Liver (tissue), 9 donors: Measurements from ENCODE around the gene UQCR10. TPM values are rescaled to one million over a fixed set of nuclear protein-coding genes. Genes with fewer than 3 reads are reported as not detected.

Source experiments
- DNase-seq: peaks from one replicate; pipeline ENCODE4 v3.0.0-alpha.2; 2017; ENCODE audit warnings: low spot score
- H3K27ac ChIP-seq, 2 donors: one replicate each; pipeline ENCODE4 v1.7.0; 2013; ENCODE audit warnings: inconsistent platforms in 2 of 2, low read length in 2 of 2, control low read depth in 1 of 2, low read depth in 1 of 2, mild to moderate bottlenecking in 1 of 2
- H3K27me3 ChIP-seq, 4 donors: one replicate each; pipeline versions ENCODE4 v1.6.1 to v1.7.0; 2013; ENCODE audit warnings: low read length in 3 of 4, inconsistent platforms in 1 of 4, mild to moderate bottlenecking in 1 of 4, moderate library complexity in 1 of 4; ENCODE audit not compliant: control insufficient read depth in 4 of 4, insufficient read depth in 4 of 4
- H3K36me3 ChIP-seq, 4 donors: one replicate each; pipeline versions ENCODE4 v1.6.1 to v1.7.0; 2013; ENCODE audit warnings: low read length in 3 of 4, mild to moderate bottlenecking in 3 of 4, low read depth in 1 of 4, moderate library complexity in 1 of 4; ENCODE audit not compliant: control insufficient read depth in 4 of 4, insufficient read depth in 3 of 4
- H3K4me1 ChIP-seq, 4 donors: one replicate each; pipeline versions ENCODE4 v1.6.1 to v1.7.0; 2013; ENCODE audit warnings: low read length in 3 of 4, mild to moderate bottlenecking in 3 of 4, moderate library complexity in 1 of 4; ENCODE audit not compliant: control insufficient read depth in 4 of 4, insufficient read depth in 4 of 4
- H3K4me3 ChIP-seq, 3 donors: one replicate each; pipeline versions ENCODE4 v1.6.1 to v1.7.0; 2013; ENCODE audit warnings: low read length in 3 of 3, control low read depth in 1 of 3, low read depth in 1 of 3, mild to moderate bottlenecking in 1 of 3
- H3K9ac ChIP-seq, 2 donors: one replicate each; pipeline ENCODE4 v1.7.0; 2013; ENCODE audit warnings: low read length in 2 of 2, mild to moderate bottlenecking in 2 of 2, moderate library complexity in 2 of 2, control low read depth in 1 of 2, low read depth in 1 of 2
- H3K9me3 ChIP-seq, 4 donors: one replicate each; pipeline versions ENCODE4 v1.6.1 to v1.7.0; 2013; ENCODE audit warnings: low read length in 3 of 4; ENCODE audit not compliant: control insufficient read depth in 4 of 4
- CTCF ChIP-seq: fragments of 150-350 bp; IDR thresholded peaks from 2 replicates; pipeline ENCODE4 v1.5.1; 2017; ENCODE audit warnings: improper control_type of control experiment, low read depth, low read length; ENCODE audit not compliant: missing input control
- EGR1 ChIP-seq, 2 donors: IDR thresholded peaks; 2 replicates each; pipeline ENCODE4 v1.6.1; 2016 to 2018; ENCODE audit warnings: antibody characterized with exemption in 2 of 2, low read depth in 2 of 2
- FOXA1 ChIP-seq: IDR thresholded peaks from 2 replicates; pipeline ENCODE4 v1.6.1; 2016; ENCODE audit warnings: antibody characterized with exemption
- FOXA2 ChIP-seq: IDR thresholded peaks from 2 replicates; pipeline ENCODE4 v1.6.1; 2016; ENCODE audit warnings: antibody characterized with exemption
- HNF4A ChIP-seq, 2 donors: conservative IDR thresholded peaks; 2 replicates each; pipeline ENCODE4 v1.6.1; 2016; ENCODE audit warnings: antibody characterized with exemption in 2 of 2, mild to moderate bottlenecking in 2 of 2
- JUND ChIP-seq, 2 donors: IDR thresholded peaks; 2 replicates each; pipeline ENCODE4 v1.6.1; 2016; ENCODE audit warnings: antibody characterized with exemption in 2 of 2
- NR2F2 ChIP-seq: IDR thresholded peaks from 2 replicates; pipeline ENCODE4 v1.6.1; 2016; ENCODE audit warnings: antibody characterized with exemption
- REST ChIP-seq: IDR thresholded peaks from 2 replicates; pipeline ENCODE4 v1.6.1; 2016; ENCODE audit warnings: antibody characterized with exemption, mild to moderate bottlenecking
- YY1 ChIP-seq: IDR thresholded peaks from 2 replicates; pipeline ENCODE4 v1.6.1; 2016; ENCODE audit warnings: antibody characterized with exemption, mild to moderate bottlenecking
- WGBS: extraction: QIAGEN DNeasy Blood & Tissue Kit; methylation state at CpG from one replicate; pipeline ENCODE4 v1.1.7; 2013; 5-methylcytosine and 5-hydroxymethylcytosine counted together
- polyA plus RNA-seq, 2 donors: library from polyadenylated mRNA; stranded (reverse) in 1 of 2; unstranded in 1 of 2; fragments of 200-250 nt in 1 of 2; fragments of >200 nt in 1 of 2; fragmentation: Nextera tagmentation in 1 of 2; extraction: Ambion mirVana in 1 of 2; gene quantifications; one replicate each; pipeline versions ENCODE4 v1.2.1 to v1.2.3, GENCODE V29; 2013 to 2015
- total RNA-seq, 2 donors: library from RNA; depleted of rRNA; stranded (reverse); fragments of >200 nt; gene quantifications; one replicate each; pipeline ENCODE4 v1.2.3, GENCODE V29; 2014
- TF ChIP-seq, protein P1 (sequence below): IDR thresholded peaks from 2 replicates; pipeline ENCODE4 v1.6.1; 2016; ENCODE audit warnings: antibody characterized with exemption
- TF ChIP-seq, protein P2 (sequence below): IDR thresholded peaks from 2 replicates; pipeline ENCODE4 v1.6.1; 2016; ENCODE audit warnings: antibody characterized with exemption
- TF ChIP-seq, protein P3 (sequence below): IDR thresholded peaks from 2 replicates; pipeline ENCODE4 v1.6.1; 2016; ENCODE audit warnings: antibody characterized with exemption
- donor health status: healthy.
- donor health status: healthy.
- donor health status: healthy.
- donor health status: healthy.
- donor health status: healthy.

Gene UQCR10
- total and polyA plus RNA-seq, 4 donors = 40.2 to 243 (median 102) TPM

- Histone ChIP-seq H3K9ac (no peak overlapping the region), H3K9me3 (no peaks in the 10 kb centered on the region), H3K36me3 (no peaks in the 10 kb centered on the region), H3K27ac (no peak overlapping the region), H3K4me3 (peak overlapping the region in 1 of 3 donors; percentile 38), H3K4me1 (peaks cover 0 to 8% (median 2%) of the 10 kb centered on the region in 4 donors), H3K27me3 (peaks cover 0 to 4% (median 2%) of the 10 kb centered on the region in 4 donors)
- no peak for DNase-seq
- TF ChIP-seq, protein P1, sequence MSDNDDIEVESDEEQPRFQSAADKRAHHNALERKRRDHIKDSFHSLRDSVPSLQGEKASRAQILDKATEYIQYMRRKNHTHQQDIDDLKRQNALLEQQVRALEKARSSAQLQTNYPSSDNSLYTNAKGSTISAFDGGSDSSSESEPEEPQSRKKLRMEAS = no peak
- no peak for TF ChIP-seq FOXA2
- TF ChIP-seq NR2F2 = no peak
- TF ChIP-seq, protein P2, sequence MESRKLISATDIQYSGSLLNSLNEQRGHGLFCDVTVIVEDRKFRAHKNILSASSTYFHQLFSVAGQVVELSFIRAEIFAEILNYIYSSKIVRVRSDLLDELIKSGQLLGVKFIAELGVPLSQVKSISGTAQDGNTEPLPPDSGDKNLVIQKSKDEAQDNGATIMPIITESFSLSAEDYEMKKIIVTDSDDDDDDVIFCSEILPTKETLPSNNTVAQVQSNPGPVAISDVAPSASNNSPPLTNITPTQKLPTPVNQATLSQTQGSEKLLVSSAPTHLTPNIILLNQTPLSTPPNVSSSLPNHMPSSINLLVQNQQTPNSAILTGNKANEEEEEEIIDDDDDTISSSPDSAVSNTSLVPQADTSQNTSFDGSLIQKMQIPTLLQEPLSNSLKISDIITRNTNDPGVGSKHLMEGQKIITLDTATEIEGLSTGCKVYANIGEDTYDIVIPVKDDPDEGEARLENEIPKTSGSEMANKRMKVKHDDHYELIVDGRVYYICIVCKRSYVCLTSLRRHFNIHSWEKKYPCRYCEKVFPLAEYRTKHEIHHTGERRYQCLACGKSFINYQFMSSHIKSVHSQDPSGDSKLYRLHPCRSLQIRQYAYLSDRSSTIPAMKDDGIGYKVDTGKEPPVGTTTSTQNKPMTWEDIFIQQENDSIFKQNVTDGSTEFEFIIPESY = no peak
- TF ChIP-seq JUND (IDR thresholded peaks at IDR 0.05) = no peak
- TF ChIP-seq EGR1 (IDR thresholded peaks at IDR 0.05; ENCODE audit: low read depth in 2 of 2) = no peak
- no peak for TF ChIP-seq YY1
- no peak for TF ChIP-seq CTCF
- TF ChIP-seq REST = no peak
- TF ChIP-seq FOXA1 = no peak
- TF ChIP-seq, protein P3, sequence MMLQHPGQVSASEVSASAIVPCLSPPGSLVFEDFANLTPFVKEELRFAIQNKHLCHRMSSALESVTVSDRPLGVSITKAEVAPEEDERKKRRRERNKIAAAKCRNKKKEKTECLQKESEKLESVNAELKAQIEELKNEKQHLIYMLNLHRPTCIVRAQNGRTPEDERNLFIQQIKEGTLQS = no peak
- TF ChIP-seq HNF4A (conservative IDR thresholded peaks at IDR 0.05) = no peak
- WGBS = 47% methylated on average over 24 of the region's 24 CpGs
Observed at GRCh38 chr22:29718949-29719898, 47.9 kb upstream of the UQCR10 start.
